GM18951 (cell line): Measurements from ENCODE around the gene SMARCC1.

Source experiments
- POLR2A ChIP-seq: IDR thresholded peaks from 4 replicates; pipeline ENCODE4 v1.6.1; 2011; ENCODE audit warnings: mild to moderate bottlenecking; ENCODE audit not compliant: insufficient read length, insufficient read depth; ENCODE audit errors: extremely low read depth
- in situ Hi-C: fragments of 300-500 bp; cut with MboI; formaldehyde crosslinking; loops from one replicate; pipeline ENCODE4 v1.12.0; 2022; ENCODE audit warnings: low sequenced_read_pairs, mixed read lengths, inconsistent platforms; ENCODE audit not compliant: unreplicated experiment

Gene SMARCC1

GRCh38 chr3:47578691-47579632 lies 202.7 kb downstream of the SMARCC1 start, which contains the start of gene CSPG5:
TSS of gene CSPG5 (minus strand) at chr3:47578865. CDS start at chr3:47578693, 172 bp downstream.
- in situ Hi-C loops = no loop called here
- TF ChIP-seq POLR2A = no peak

GRCh38 chr3:47578119-47578632 lies 203.5 kb downstream of the SMARCC1 start:
- in situ Hi-C loops = no loop called here
- TF ChIP-seq POLR2A = no peak

GRCh38 chr3:47577583-47578118 lies 204.0 kb downstream of the SMARCC1 start:
- TF ChIP-seq POLR2A = no peak
- in situ Hi-C loops = no loop called here

GRCh38 chr3:47573190-47574172 lies 208.2 kb downstream of the SMARCC1 start:
- in situ Hi-C loops = no loop called here
- no peak for TF ChIP-seq POLR2A

- TF ChIP-seq POLR2A = no peak
- in situ Hi-C loops = no loop called here
These were observed 210.1 kb downstream of the SMARCC1 start for GRCh38 chr3:47571391-47572175.

GRCh38 chr3:47568901-47569300 lies 212.8 kb downstream of the SMARCC1 start:
- in situ Hi-C loops = no loop called here
- TF ChIP-seq POLR2A = no peak

- TF ChIP-seq POLR2A = no peak
- in situ Hi-C loops = no loop called here
These were observed 214.5 kb downstream of the SMARCC1 start for GRCh38 chr3:47567149-47567548.

- in situ Hi-C loops = no loop called here
- TF ChIP-seq POLR2A = no peak
These were observed 215.0 kb downstream of the SMARCC1 start for GRCh38 chr3:47566667-47567066.

- no peak for TF ChIP-seq POLR2A
- in situ Hi-C loops = no loop called here
These were observed 215.8 kb downstream of the SMARCC1 start for GRCh38 chr3:47565734-47566550.

GRCh38 chr3:47556351-47556750 lies 225.3 kb downstream of the SMARCC1 start:
- no peak for TF ChIP-seq POLR2A
- in situ Hi-C loops = no loop called here

GRCh38 chr3:47554335-47554734 lies 227.4 kb downstream of the SMARCC1 start:
- in situ Hi-C loops = no loop called here
- TF ChIP-seq POLR2A = no peak
